CD8-positive, alpha-beta memory T cell (primary cell): ENCODE results near the gene AXIN1. TPM values are rescaled to one million over a fixed set of nuclear protein-coding genes. Genes with fewer than 3 reads are reported as not detected.

Experiments used
- CTCF ChIA-PET: fragments of 350-600 bp; sonication (Branson Sonifier 250); formaldehyde crosslinking; loops from one replicate; lab custom pipeline; 2021; ENCODE audit warnings: antibody characterized with exemption; lab: Charles Lee
- POLR2A ChIA-PET: fragments of 350-600 bp; sonication (Branson Sonifier 250); formaldehyde crosslinking; loops from one replicate; lab custom pipeline; 2021; ENCODE audit warnings: antibody characterized with exemption; lab: Charles Lee
- DNase-seq, 5 donors: peaks; one replicate each; pipeline versions ENCODE4 v3.0.0 to v3.0.0-alpha.2; 2020 to 2022; ENCODE audit warnings: mixed read lengths in 1 of 5
- H3K27ac ChIP-seq: one replicate; pipeline ENCODE4 v1.7.0; 2013; ENCODE audit warnings: low read depth, mild to moderate bottlenecking, low read length, moderate library complexity
- H3K27me3 ChIP-seq: 2 replicates; pipeline ENCODE4 v1.7.0; 2013; ENCODE audit warnings: low read length, mild to moderate bottlenecking; ENCODE audit not compliant: insufficient read depth, poor library complexity, severe bottlenecking
- H3K36me3 ChIP-seq: 2 replicates; pipeline ENCODE4 v1.7.0; 2013; ENCODE audit warnings: mild to moderate bottlenecking, low read length, moderate library complexity; ENCODE audit not compliant: insufficient read depth
- H3K4me1 ChIP-seq: 2 replicates; pipeline ENCODE4 v1.7.0; 2013; ENCODE audit warnings: mild to moderate bottlenecking, low read length, moderate library complexity; ENCODE audit not compliant: insufficient read depth
- H3K4me3 ChIP-seq: 2 replicates; pipeline ENCODE4 v1.7.0; 2013; ENCODE audit warnings: mild to moderate bottlenecking, low read length
- H3K9me3 ChIP-seq: 2 replicates; pipeline ENCODE4 v1.7.0; 2013; ENCODE audit warnings: mild to moderate bottlenecking, low read length
- H3K27ac Mint-ChIP-seq, 8 donors: one replicate each; pipeline ENCODE4 v1.8.0; 2020 to 2021; ENCODE audit warnings: mixed read lengths in 8 of 8, mild to moderate bottlenecking in 6 of 8, inconsistent platforms in 3 of 8, moderate library complexity in 3 of 8
- H3K27me3 Mint-ChIP-seq, 2 donors: one replicate each; pipeline ENCODE4 v1.8.0; 2020 to 2021; ENCODE audit warnings: mixed read lengths in 2 of 2, mild to moderate bottlenecking in 1 of 2, moderate library complexity in 1 of 2
- H3K36me3 Mint-ChIP-seq, 3 donors: one replicate each; pipeline ENCODE4 v1.8.0; 2020 to 2021; ENCODE audit warnings: mixed read lengths in 3 of 3, inconsistent platforms in 1 of 3, mild to moderate bottlenecking in 1 of 3
- H3K4me1 Mint-ChIP-seq, 3 donors: one replicate each; pipeline ENCODE4 v1.8.0; 2020 to 2021; ENCODE audit warnings: mixed read lengths in 3 of 3, inconsistent platforms in 1 of 3, mild to moderate bottlenecking in 1 of 3
- H3K4me3 Mint-ChIP-seq, 7 donors: one replicate each; pipeline ENCODE4 v1.8.0; 2020 to 2021; ENCODE audit warnings: mixed read lengths in 7 of 7, mild to moderate bottlenecking in 6 of 7, moderate library complexity in 4 of 7, inconsistent platforms in 2 of 7
- H3K9me3 Mint-ChIP-seq, 5 donors: one replicate each; pipeline ENCODE4 v1.8.0; 2020 to 2022; ENCODE audit warnings: mixed read lengths in 5 of 5, mild to moderate bottlenecking in 3 of 5, moderate library complexity in 2 of 5, inconsistent platforms in 1 of 5
- polyA plus RNA-seq: library from polyadenylated mRNA; unstranded; fragments of 300-500 nt; fragmentation: Illumina TruSeq; gene quantifications from one replicate; pipeline ENCODE4 v1.2.3, GENCODE V29; 2021
- total RNA-seq, 2 experiments: library from RNA; stranded (reverse); gene quantifications; one replicate each; pipeline ENCODE4 v1.2.3, GENCODE V29; 2021

AXIN1 gene
- total and polyA plus RNA-seq, 3 experiments from 2014 or later: 6.9 to 26.3 (median 24.7) TPM

DNA sequence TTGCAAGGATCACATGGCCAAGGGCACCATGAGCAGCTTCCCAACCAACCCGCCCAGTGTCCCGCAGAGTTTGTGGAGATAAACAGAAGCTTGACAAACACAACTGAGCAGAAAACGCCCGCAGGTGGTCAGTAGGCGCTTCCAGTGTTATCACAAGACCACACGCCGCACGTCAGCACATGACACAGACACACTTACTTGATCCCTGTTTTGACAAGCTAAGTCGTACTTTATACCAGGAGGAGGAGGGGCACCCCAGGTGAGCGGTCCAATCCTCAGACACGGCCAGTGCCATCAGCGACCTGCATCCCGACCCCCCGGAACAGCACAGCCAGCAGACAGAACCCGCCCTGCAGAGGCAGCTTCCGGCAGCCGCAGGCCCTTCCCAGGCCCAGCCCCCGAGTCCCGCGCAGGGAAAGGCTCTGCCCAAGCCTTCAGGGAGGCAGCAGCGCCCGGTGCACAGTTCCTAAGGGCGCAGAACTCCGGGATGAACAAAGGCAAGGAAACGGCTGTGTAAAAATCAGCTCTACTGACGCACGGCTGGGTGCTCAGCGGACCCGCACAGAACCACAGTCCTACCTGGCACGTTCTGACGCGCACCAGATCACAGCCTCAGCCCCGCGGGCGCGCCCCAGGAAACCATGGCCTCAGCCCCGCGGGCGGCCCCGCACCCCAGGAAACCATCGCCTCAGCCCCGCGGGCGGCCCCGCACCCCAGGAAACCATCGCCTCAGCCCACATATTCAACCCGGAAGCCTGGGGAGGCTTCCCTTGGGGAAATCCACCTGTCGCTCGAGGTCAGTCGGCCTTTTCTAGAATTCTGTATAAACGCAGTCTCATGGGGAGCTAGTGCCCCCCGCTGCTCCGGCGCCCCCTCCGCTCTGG lies 27.8 kb downstream of the AXIN1 start:
- ChIA-PET POLR2A (interaction anchor here (1.5 kb wide), 1 partner anchor 28 kb away, joined by 5 read pairs; the partner anchor contains the start of gene AXIN1), CTCF (interaction anchor here (0.7 to 2.1 kb wide), 2 partner anchors 37 to 89 kb away, joined by 3 to 7 read pairs; partner anchors contain the start of gene FAM234A)
- Mint-ChIP-seq H3K9me3 (no peaks in the 10 kb centered on the region), H3K4me3 (peak overlapping the region; percentile 72 to 88 (median 77)), H3K4me1 (peaks cover 55 to 82% (median 56%) of the 10 kb centered on the region in 3 donors), H3K27me3 (peaks cover 0 to 15% of the 10 kb centered on the region in 2 donors), H3K36me3 (peaks cover 0 to 8% (median 2%) of the 10 kb centered on the region in 3 donors), H3K27ac (peak overlapping the region; percentile 73 to 99 (median 94))
- H3K27ac ChIP-seq: peak overlapping the region; percentile 78
- DNase-seq: peak; percentile 66 to 95 (median 81)
- H3K36me3 ChIP-seq: no peaks in the 10 kb centered on the region
- H3K4me3 ChIP-seq: peak overlapping the region; percentile 63
- no peaks in the 10 kb centered on the region for H3K27me3 ChIP-seq
- H3K4me1 ChIP-seq: peaks cover 58% of the 10 kb centered on the region
- H3K9me3 ChIP-seq: no peaks in the 10 kb centered on the region

DNA sequence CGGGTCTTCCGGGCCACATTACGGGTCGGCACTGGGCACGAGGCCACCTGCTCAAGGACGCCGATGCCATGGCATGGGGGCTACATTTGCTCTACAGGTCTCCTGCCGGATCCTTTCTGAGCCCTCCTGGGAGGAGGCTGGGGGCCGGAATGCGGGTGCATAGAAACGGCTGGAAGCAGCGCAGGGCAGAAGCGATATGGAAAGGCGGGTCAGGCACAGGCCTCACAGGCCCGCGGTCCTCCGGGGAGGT lies 28.4 kb downstream of the AXIN1 start:
- peaks cover 63% of the 10 kb centered on the region for H3K4me1 ChIP-seq
- H3K4me1 Mint-ChIP-seq: peaks cover 58 to 84% (median 60%) of the 10 kb centered on the region in 3 donors
- CTCF ChIA-PET: interaction anchor here (0.7 to 2.1 kb wide), 2 partner anchors 37 to 89 kb away, joined by 3 to 7 read pairs; partner anchors contain the start of gene FAM234A

DNA sequence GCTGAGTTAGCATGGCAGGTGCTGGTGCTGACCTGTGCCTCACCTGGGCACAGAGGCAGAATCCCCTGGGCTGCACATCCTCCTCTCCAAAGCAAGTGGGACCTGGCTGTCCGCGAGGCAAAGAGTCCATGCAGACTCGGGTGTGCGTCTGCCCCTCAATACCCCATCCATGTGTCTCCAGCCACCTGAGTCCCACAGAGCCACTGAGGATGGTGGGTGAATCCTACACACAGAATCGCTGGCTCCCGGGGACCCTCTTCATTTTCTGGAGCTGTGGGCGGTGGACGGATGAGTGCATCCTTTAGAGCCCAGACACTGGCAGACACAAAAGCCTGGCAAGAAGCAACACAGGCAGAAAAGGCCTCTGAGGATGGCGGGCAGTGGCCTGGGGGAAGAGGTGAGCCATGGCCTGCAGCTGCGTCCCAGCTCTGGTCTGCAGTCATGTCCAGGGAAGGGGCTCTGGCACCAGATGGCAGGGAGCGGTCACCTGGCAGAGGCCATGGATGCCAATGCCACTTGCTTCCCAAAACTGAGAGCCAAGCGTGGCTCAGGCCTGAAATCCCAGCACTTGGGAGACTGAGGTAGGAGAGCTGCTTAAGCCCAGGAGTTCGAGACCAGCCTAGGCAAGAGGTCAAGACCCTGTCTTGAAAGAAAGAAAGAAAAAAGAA lies 29.9 kb downstream of the AXIN1 start:
- H3K4me1 ChIP-seq: peaks cover 63% of the 10 kb centered on the region
- POLR2A ChIA-PET: interaction anchor here (1.2 kb wide), 1 partner anchor 30 kb away, joined by 3 read pairs; the partner anchor contains the start of gene AXIN1
- no peaks in the 10 kb centered on the region for H3K9me3 Mint-ChIP-seq
- peaks cover 0 to 28% (median 2%) of the 10 kb centered on the region in 3 donors for H3K36me3 Mint-ChIP-seq
- H3K4me1 Mint-ChIP-seq: peaks cover 62 to 85% (median 65%) of the 10 kb centered on the region in 3 donors
- peak overlapping the region in 2 of 7 donors; percentile 8 to 69 for H3K4me3 Mint-ChIP-seq
- CTCF ChIA-PET: interaction anchor here (1.0 kb wide), 1 partner anchor 26 kb away, joined by 3 read pairs; no protein-coding TSS in a partner anchor
- H3K27me3 ChIP-seq: no peaks in the 10 kb centered on the region
- no peaks in the 10 kb centered on the region for H3K9me3 ChIP-seq
- H3K27ac ChIP-seq: no peak overlapping the region
- peak overlapping the region in 7 of 8 donors; percentile 66 to 95 (median 92) for H3K27ac Mint-ChIP-seq
- peaks cover 0 to 15% of the 10 kb centered on the region in 2 donors for H3K27me3 Mint-ChIP-seq
- no peak for DNase-seq
- no peak overlapping the region for H3K4me3 ChIP-seq
- peaks cover 17% of the 10 kb centered on the region for H3K36me3 ChIP-seq

More for the DNA sequence above, 28.4 kb downstream of the AXIN1 start:
- H3K27me3 ChIP-seq: no peaks in the 10 kb centered on the region
- Mint-ChIP-seq H3K4me3 (peak overlapping the region; percentile 47 to 79 (median 74)), H3K27me3 (peaks cover 0 to 15% of the 10 kb centered on the region in 2 donors), H3K9me3 (no peaks in the 10 kb centered on the region), H3K27ac (peak overlapping the region; percentile 73 to 99 (median 94)), H3K36me3 (peaks cover 0 to 13% (median 2%) of the 10 kb centered on the region in 3 donors)
- no peaks in the 10 kb centered on the region for H3K9me3 ChIP-seq
- peak overlapping the region; percentile 63 for H3K4me3 ChIP-seq
- peaks cover 4% of the 10 kb centered on the region for H3K36me3 ChIP-seq
- H3K27ac ChIP-seq: peak overlapping the region; percentile 78
- POLR2A ChIA-PET: no interaction called here
- DNase-seq: no peak

DNA sequence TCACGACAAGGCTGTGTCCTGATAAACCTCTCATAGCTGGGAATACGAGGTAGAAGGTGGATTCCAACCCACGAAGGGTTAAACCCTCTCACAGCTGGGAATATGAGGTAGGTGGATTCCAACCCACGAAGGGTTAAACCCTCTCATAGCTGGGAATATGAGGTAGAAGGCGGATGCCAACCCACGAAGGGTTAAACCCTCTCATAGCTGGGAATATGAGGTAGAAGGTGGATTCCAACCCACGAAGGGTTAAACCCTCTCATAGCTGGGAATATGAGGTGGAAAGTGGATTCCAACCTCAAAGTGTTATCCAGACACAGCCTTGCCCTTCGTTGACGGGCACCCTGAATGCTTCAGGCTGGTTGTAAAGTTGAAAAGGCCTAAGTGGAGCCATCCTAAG lies 31.0 kb downstream of the AXIN1 start:
- DNase-seq: no peak
- Mint-ChIP-seq H3K4me1 (peaks cover 59 to 80% (median 61%) of the 10 kb centered on the region in 3 donors), H3K27ac (peak overlapping the region in 5 of 8 donors; percentile 79 to 94 (median 93)), H3K4me3 (peak overlapping the region in 3 of 7 donors; percentile 35 to 60 (median 47)), H3K27me3 (peaks cover 0 to 10% of the 10 kb centered on the region in 2 donors), H3K9me3 (no peaks in the 10 kb centered on the region), H3K36me3 (peaks cover 0 to 34% (median 2%) of the 10 kb centered on the region in 3 donors)
- ChIA-PET POLR2A (interaction anchor here (1.2 kb wide), 1 partner anchor 31 kb away, joined by 3 read pairs; the partner anchor contains the start of gene AXIN1), CTCF (interaction anchor here (1.0 to 1.2 kb wide), 2 partner anchors 15 to 41 kb away, joined by 3 read pairs; no protein-coding TSS in a partner anchor)
- Histone ChIP-seq H3K4me3 (no peak overlapping the region), H3K4me1 (peaks cover 53% of the 10 kb centered on the region), H3K27ac (no peak overlapping the region), H3K27me3 (no peaks in the 10 kb centered on the region), H3K36me3 (peaks cover 17% of the 10 kb centered on the region), H3K9me3 (no peaks in the 10 kb centered on the region)

DNA sequence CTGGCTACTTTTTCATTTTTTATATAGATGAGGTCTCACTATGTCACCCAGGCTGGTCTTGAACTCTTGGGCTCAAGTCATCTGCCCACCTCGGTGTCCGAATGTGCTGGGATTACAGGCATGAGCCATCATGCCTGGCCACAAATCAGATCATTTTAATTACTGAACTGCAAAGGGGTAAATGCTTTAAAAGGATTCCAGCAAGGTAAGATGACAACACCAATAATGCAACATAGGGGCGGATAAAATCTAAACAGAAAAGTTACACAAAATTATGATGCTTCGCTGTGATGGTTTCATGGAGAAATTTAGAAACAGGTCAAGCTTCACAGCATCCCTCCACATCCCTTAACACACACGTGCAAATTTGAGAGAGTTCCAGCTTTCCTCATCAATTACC lies 32.3 kb downstream of the AXIN1 start:
- no peak for DNase-seq
- CTCF ChIA-PET: no interaction called here
- H3K4me3 ChIP-seq: no peak overlapping the region
- H3K27ac ChIP-seq: no peak overlapping the region
- Mint-ChIP-seq H3K27me3 (peaks cover 0 to 10% of the 10 kb centered on the region in 2 donors), H3K36me3 (peaks cover 2 to 36% (median 2%) of the 10 kb centered on the region in 3 donors), H3K9me3 (no peaks in the 10 kb centered on the region), H3K27ac (peak overlapping the region; percentile 47 to 89 (median 83)), H3K4me3 (no peak overlapping the region), H3K4me1 (peaks cover 56 to 76% (median 58%) of the 10 kb centered on the region in 3 donors)
- H3K9me3 ChIP-seq: no peaks in the 10 kb centered on the region
- H3K36me3 ChIP-seq: peaks cover 17% of the 10 kb centered on the region
- POLR2A ChIA-PET: no interaction called here
- H3K27me3 ChIP-seq: no peaks in the 10 kb centered on the region
- peaks cover 41% of the 10 kb centered on the region for H3K4me1 ChIP-seq

DNA sequence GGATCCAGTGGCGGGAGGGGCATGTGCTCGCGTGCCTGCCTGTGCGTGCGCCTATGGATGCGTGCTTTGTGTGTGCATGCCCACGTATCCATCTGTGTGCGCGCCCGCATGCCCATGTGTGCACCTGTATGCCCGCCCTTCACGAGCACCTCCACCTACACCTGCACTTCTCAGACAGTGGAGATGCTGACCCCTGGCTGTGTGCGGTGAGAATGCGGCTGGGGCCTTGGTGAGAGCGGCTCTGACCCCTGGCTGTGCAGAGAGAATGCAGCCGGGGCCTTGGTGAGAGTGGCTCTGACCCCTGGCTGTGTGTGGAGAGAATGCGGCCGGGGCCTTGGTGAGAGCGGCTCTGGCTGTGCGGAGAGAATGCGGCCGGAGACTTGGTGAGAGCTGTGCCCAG lies 33.9 kb downstream of the AXIN1 start:
- POLR2A ChIA-PET: no interaction called here
- no peaks in the 10 kb centered on the region for H3K9me3 Mint-ChIP-seq
- peaks cover 28% of the 10 kb centered on the region for H3K4me1 ChIP-seq
- H3K27ac Mint-ChIP-seq: peak overlapping the region in 2 of 8 donors; percentile 40 to 74
- H3K27me3 Mint-ChIP-seq: peaks cover 0 to 3% of the 10 kb centered on the region in 2 donors
- H3K36me3 ChIP-seq: peaks cover 24% of the 10 kb centered on the region
- CTCF ChIA-PET: no interaction called here
- no peak overlapping the region for H3K4me3 Mint-ChIP-seq
- H3K27me3 ChIP-seq: no peaks in the 10 kb centered on the region
- DNase-seq: no peak
- H3K27ac ChIP-seq: no peak overlapping the region
- H3K4me1 Mint-ChIP-seq: peaks cover 46 to 69% (median 49%) of the 10 kb centered on the region in 3 donors
- H3K4me3 ChIP-seq: no peak overlapping the region
- H3K9me3 ChIP-seq: no peaks in the 10 kb centered on the region
- H3K36me3 Mint-ChIP-seq: peaks cover 4 to 52% (median 4%) of the 10 kb centered on the region in 3 donors

DNA sequence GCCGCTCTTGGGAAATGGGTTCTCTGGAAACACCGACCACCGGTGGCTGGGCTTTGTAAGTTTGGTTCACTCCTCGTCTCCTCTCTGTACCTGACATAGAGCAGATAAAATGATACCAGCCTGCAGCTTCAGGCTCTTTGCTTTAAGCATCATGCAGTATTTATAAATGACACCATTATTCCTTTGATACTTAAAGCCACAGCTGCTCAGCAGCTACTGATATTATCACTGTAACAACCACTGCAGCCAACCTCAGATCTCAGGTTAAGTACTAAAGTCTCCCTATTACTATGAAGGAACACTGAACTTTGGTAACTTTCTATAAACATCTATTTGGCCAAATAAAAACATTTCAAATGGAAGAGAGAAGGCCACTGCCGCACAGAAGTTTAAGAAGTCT lies 34.9 kb downstream of the AXIN1 start:
- peaks cover 26% of the 10 kb centered on the region for H3K4me1 ChIP-seq
- DNase-seq: no peak
- H3K9me3 Mint-ChIP-seq: no peaks in the 10 kb centered on the region

More for the DNA sequence above, 34.9 kb downstream of the AXIN1 start:
- H3K27me3 Mint-ChIP-seq: no peaks in the 10 kb centered on the region
- CTCF ChIA-PET: no interaction called here
- Histone ChIP-seq H3K27ac (no peak overlapping the region), H3K9me3 (no peaks in the 10 kb centered on the region), H3K4me3 (no peak overlapping the region), H3K36me3 (peaks cover 33% of the 10 kb centered on the region), H3K27me3 (no peaks in the 10 kb centered on the region)
- peaks cover 40 to 66% (median 43%) of the 10 kb centered on the region in 3 donors for H3K4me1 Mint-ChIP-seq
- peak overlapping the region in 4 of 8 donors; percentile 29 to 57 (median 41) for H3K27ac Mint-ChIP-seq
- H3K4me3 Mint-ChIP-seq: peak overlapping the region in 1 of 7 donors; percentile 43
- POLR2A ChIA-PET: no interaction called here
- peaks cover 4 to 62% (median 4%) of the 10 kb centered on the region in 3 donors for H3K36me3 Mint-ChIP-seq
